ENCODE measurements around the gene BEND6.

DNA sequence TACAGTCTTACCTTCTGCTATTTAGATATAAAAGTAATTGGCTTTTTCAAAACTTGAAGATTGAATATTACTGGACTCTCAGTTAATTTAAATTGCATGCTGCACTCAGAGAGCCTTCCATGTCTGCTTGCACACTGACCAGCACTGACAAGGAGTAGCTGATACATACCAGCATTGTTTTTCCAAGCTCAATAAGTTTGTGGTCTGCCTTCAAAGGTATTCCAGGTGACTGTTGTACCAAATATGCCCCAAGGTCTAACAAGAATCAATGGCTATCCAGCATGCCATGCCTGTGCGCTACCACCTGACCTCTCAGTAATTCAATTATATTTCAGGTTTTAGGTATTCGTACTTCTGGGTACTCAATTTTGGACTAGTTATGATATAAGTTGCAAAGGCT, 30.0 kb downstream of the BEND6 start:
- TF ChIP-seq, protein P1, sequence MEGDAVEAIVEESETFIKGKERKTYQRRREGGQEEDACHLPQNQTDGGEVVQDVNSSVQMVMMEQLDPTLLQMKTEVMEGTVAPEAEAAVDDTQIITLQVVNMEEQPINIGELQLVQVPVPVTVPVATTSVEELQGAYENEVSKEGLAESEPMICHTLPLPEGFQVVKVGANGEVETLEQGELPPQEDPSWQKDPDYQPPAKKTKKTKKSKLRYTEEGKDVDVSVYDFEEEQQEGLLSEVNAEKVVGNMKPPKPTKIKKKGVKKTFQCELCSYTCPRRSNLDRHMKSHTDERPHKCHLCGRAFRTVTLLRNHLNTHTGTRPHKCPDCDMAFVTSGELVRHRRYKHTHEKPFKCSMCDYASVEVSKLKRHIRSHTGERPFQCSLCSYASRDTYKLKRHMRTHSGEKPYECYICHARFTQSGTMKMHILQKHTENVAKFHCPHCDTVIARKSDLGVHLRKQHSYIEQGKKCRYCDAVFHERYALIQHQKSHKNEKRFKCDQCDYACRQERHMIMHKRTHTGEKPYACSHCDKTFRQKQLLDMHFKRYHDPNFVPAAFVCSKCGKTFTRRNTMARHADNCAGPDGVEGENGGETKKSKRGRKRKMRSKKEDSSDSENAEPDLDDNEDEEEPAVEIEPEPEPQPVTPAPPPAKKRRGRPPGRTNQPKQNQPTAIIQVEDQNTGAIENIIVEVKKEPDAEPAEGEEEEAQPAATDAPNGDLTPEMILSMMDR (IDR thresholded peaks at IDR 0.05) = no peak
- no peak for TF ChIP-seq POLR2AphosphoS5 (IDR thresholded peaks at IDR 0.05)
- no peak for TF ChIP-seq POLR2A (IDR thresholded peaks at IDR 0.05)
- no peak for TF ChIP-seq EP300 (IDR thresholded peaks at IDR 0.05; ENCODE audit: low read depth)
